ENCODE measurements around the gene SCGN. TPM values are rescaled to one million over a fixed set of nuclear protein-coding genes. Genes with fewer than 3 reads are reported as not detected.

Gene SCGN
- total and polyA plus RNA-seq, 2 donors = 0.90 to 2.1 TPM

DNA sequence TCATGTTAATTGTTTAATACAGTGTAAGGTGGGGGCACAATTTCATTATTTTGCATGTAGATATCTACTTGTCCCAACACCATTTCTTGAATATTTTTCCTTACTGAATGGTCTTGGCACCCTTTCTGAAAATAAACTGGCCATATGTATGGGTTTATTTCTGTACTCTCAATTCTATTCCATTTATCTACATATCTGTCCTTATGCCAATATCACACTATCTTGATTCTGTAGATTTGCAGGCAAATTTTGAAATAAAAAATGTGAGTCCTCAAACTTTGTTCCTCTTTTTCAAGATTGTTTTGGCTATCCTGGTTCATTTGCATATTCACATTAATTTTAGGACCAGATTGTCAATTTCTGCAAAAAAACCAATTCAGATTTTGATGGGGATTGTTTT lies 34.8 kb downstream of the SCGN start:
- Histone ChIP-seq H3K9me3 (ENCODE audit: control insufficient read depth in 2 of 2, insufficient read depth in 1 of 2, low read length in 1 of 2) (no peaks in the 10 kb centered on the region), H3K27ac (ENCODE audit: low read depth in 1 of 2, low read length in 1 of 2) (no peak overlapping the region), H3K36me3 (ENCODE audit: control insufficient read depth in 2 of 2, insufficient read depth in 2 of 2, low read length in 1 of 2) (no peaks in the 10 kb centered on the region), H3K27me3 (ENCODE audit: control insufficient read depth in 2 of 2, insufficient read depth in 1 of 2, low read length in 1 of 2) (no peaks in the 10 kb centered on the region), H3K4me3 (ENCODE audit: low read length in 2 of 2) (no peak overlapping the region), H3K4me1 (ENCODE audit: control insufficient read depth in 2 of 2, insufficient read depth in 2 of 2, low read length in 2 of 2) (no peaks in the 10 kb centered on the region)
- DNase-seq (ENCODE audit: low read depth in 6 of 9, low spot score in 9 of 9) = no peak

DNA sequence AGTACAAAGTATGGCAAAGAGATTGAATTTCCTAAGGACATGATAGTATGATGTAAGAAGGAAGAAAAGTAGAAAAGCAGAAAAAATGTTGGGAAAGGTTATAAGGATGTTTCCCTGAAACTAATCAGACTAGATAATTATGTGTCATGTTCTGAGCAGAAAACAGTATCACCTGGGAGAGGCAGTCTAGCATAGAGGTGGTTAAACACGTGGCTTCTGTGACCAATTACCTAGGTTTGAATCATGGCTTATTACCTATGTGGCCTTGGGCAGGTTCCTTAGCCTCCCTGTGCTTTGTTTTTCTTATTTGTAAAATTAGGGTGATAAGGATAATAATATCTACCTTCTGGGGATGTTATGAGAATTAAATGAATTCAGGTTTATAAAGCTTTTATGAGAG lies 38.0 kb downstream of the SCGN start:
- WGBS = 86% methylated on average over 1 of the region's 1 CpG
- no peak for DNase-seq (ENCODE audit: low read depth in 6 of 9, low spot score in 9 of 9)
- Histone ChIP-seq H3K4me3 (ENCODE audit: low read length in 2 of 2) (no peak overlapping the region), H3K9me3 (ENCODE audit: control insufficient read depth in 2 of 2, insufficient read depth in 1 of 2, low read length in 1 of 2) (no peaks in the 10 kb centered on the region), H3K36me3 (ENCODE audit: control insufficient read depth in 2 of 2, insufficient read depth in 2 of 2, low read length in 1 of 2) (no peaks in the 10 kb centered on the region), H3K4me1 (ENCODE audit: control insufficient read depth in 2 of 2, insufficient read depth in 2 of 2, low read length in 2 of 2) (no peaks in the 10 kb centered on the region), H3K27ac (ENCODE audit: low read depth in 1 of 2, low read length in 1 of 2) (no peak overlapping the region), H3K27me3 (ENCODE audit: control insufficient read depth in 2 of 2, insufficient read depth in 1 of 2, low read length in 1 of 2) (no peaks in the 10 kb centered on the region)

DNA sequence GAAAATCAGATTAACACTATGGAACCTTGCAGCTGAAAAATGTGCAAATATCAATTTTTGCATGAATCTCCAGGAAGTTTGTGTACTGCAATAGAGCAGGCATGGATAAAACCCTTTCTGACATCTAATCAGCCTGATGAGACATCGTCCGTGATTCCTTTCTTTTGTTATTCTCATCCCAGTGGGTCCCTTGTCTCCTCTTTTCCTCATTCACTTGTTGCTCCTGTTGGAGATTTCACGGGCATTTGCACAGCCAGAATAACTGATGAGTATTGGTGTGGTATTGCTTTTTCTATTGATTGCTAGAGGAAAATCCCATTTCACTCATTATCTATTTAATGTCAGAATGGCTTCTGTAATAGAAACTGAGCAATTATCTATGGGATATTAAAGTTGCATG lies 39.9 kb downstream of the SCGN start:
- Histone ChIP-seq H3K4me3 (ENCODE audit: low read length in 2 of 2) (no peak overlapping the region), H3K27ac (ENCODE audit: low read depth in 1 of 2, low read length in 1 of 2) (no peak overlapping the region), H3K9me3 (ENCODE audit: control insufficient read depth in 2 of 2, insufficient read depth in 1 of 2, low read length in 1 of 2) (no peaks in the 10 kb centered on the region), H3K4me1 (ENCODE audit: control insufficient read depth in 2 of 2, insufficient read depth in 2 of 2, low read length in 2 of 2) (no peaks in the 10 kb centered on the region), H3K27me3 (ENCODE audit: control insufficient read depth in 2 of 2, insufficient read depth in 1 of 2, low read length in 1 of 2) (no peaks in the 10 kb centered on the region), H3K36me3 (ENCODE audit: control insufficient read depth in 2 of 2, insufficient read depth in 2 of 2, low read length in 1 of 2) (no peaks in the 10 kb centered on the region)
- 98% methylated on average over 3 of the region's 3 CpGs for WGBS
- DNase-seq (ENCODE audit: low read depth in 6 of 9, low spot score in 9 of 9) = no peak

DNA sequence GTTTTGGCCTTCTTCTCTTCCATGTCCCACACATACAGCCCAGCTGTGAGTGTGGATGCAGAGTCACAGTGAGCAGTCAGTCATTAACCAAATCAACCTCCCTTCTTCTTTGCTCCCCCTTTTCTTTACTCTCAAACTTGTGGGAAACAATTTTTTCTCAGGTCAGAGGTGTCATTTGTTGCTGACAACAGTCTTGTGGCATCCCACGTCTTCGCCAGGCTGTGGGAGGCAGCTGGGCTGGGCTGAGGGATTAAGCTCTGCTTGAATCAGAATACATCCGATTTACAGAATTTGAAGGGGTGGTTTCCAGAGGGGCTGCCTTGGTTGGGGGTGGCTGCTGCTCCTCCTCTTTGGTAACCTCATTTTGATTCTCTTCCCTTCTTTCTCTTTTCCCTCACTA lies 40.5 kb downstream of the SCGN start:
- H3K4me3 ChIP-seq (ENCODE audit: low read length in 2 of 2) = no peak overlapping the region
- no peak overlapping the region for H3K27ac ChIP-seq (ENCODE audit: low read depth in 1 of 2, low read length in 1 of 2)
- H3K9me3 ChIP-seq (ENCODE audit: control insufficient read depth in 2 of 2, insufficient read depth in 1 of 2, low read length in 1 of 2) = no peaks in the 10 kb centered on the region
- H3K36me3 ChIP-seq (ENCODE audit: control insufficient read depth in 2 of 2, insufficient read depth in 2 of 2, low read length in 1 of 2) = no peaks in the 10 kb centered on the region
- DNase-seq (ENCODE audit: low read depth in 6 of 9, low spot score in 9 of 9) = no peak
- H3K27me3 ChIP-seq (ENCODE audit: control insufficient read depth in 2 of 2, insufficient read depth in 1 of 2, low read length in 1 of 2) = no peaks in the 10 kb centered on the region
- WGBS = 87% methylated on average over 3 of the region's 3 CpGs
- H3K4me1 ChIP-seq (ENCODE audit: control insufficient read depth in 2 of 2, insufficient read depth in 2 of 2, low read length in 2 of 2) = no peaks in the 10 kb centered on the region

GRCh38 chr6:25694366-25694765 lies 42.4 kb downstream of the SCGN start:
- no peaks in the 10 kb centered on the region for H3K36me3 ChIP-seq (ENCODE audit: control insufficient read depth in 2 of 2, insufficient read depth in 2 of 2, low read length in 1 of 2)
- no peaks in the 10 kb centered on the region for H3K27me3 ChIP-seq (ENCODE audit: control insufficient read depth in 2 of 2, insufficient read depth in 1 of 2, low read length in 1 of 2)
- H3K27ac ChIP-seq (ENCODE audit: low read depth in 1 of 2, low read length in 1 of 2) = no peak overlapping the region
- no peak for DNase-seq (ENCODE audit: low read depth in 6 of 9, low spot score in 9 of 9)
- no peak overlapping the region for H3K4me3 ChIP-seq (ENCODE audit: low read length in 2 of 2)
- no peaks in the 10 kb centered on the region for H3K4me1 ChIP-seq (ENCODE audit: control insufficient read depth in 2 of 2, insufficient read depth in 2 of 2, low read length in 2 of 2)
- WGBS = 92% methylated on average over 4 of the region's 4 CpGs
- H3K9me3 ChIP-seq (ENCODE audit: control insufficient read depth in 2 of 2, insufficient read depth in 1 of 2, low read length in 1 of 2) = no peaks in the 10 kb centered on the region

DNA sequence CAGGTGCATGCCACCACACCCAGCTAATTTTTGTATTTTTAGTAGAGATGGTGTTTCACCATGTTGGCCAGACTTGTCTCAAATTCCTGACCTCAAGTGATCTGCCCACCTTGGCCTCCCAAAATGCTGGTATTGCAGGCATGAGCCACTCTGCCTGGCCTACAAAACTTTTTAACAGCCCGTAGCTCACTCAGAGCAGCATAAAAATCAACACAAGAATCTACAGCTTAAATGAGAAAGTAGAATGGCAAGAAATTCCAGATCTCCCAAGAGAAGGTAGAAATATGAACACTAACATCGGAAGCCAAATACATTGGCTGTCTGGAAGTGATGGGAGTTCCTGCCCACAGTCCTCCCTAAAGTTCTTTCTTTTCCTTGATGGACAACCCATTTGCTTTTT lies 43.7 kb downstream of the SCGN start:
- Histone ChIP-seq H3K9me3 (ENCODE audit: control insufficient read depth in 2 of 2, insufficient read depth in 1 of 2, low read length in 1 of 2) (no peaks in the 10 kb centered on the region), H3K27ac (ENCODE audit: low read depth in 1 of 2, low read length in 1 of 2) (no peak overlapping the region), H3K4me1 (ENCODE audit: control insufficient read depth in 2 of 2, insufficient read depth in 2 of 2, low read length in 2 of 2) (no peaks in the 10 kb centered on the region), H3K4me3 (ENCODE audit: low read length in 2 of 2) (no peak overlapping the region), H3K36me3 (ENCODE audit: control insufficient read depth in 2 of 2, insufficient read depth in 2 of 2, low read length in 1 of 2) (no peaks in the 10 kb centered on the region), H3K27me3 (ENCODE audit: control insufficient read depth in 2 of 2, insufficient read depth in 1 of 2, low read length in 1 of 2) (no peaks in the 10 kb centered on the region)
- DNase-seq (ENCODE audit: low read depth in 6 of 9, low spot score in 9 of 9) = no peak
- WGBS = 94% methylated on average over 2 of the region's 2 CpGs

DNA sequence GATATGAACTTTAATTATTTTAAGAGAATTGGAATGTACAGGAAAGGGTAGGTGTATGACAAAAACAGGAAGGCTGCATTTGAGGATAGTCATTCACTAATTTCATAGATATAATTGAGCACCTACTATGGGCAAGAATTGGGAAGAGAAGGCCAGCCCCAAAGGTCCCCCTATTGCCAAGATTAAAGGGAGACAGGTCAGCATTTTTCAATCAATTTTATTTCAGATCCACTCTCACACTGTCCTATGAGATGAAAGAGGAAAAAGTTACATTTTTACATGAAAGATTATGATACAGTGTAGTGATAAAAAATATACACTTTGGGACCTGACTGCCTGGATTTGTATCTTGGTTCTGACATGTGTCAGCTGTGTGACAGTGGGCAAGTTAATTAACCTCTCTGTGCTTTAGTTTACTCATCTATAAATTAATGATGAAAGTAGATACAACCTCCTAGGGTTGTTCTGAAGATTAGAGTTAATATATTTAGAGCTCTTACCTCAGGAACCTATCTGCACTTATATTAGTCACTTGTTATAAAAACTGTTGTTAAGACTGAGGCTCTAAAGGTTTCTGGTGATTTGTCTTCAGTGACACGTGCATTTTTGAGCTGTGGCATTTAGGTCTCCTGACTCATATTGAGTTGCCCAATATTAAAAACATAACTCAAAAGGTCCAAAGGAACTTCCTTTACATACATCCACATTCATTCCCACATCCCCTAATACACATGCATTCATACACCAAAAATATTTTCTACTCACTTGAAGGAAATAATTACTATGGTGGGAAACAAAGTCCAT lies 45.7 kb downstream of the SCGN start:
- 76% methylated on average over 1 of the region's 1 CpG for WGBS
- no peaks in the 10 kb centered on the region for H3K27me3 ChIP-seq (ENCODE audit: control insufficient read depth in 2 of 2, insufficient read depth in 1 of 2, low read length in 1 of 2)
- no peak overlapping the region for H3K27ac ChIP-seq (ENCODE audit: low read depth in 1 of 2, low read length in 1 of 2)
- no peak overlapping the region for H3K4me3 ChIP-seq (ENCODE audit: low read length in 2 of 2)
- DNase-seq (ENCODE audit: low read depth in 6 of 9, low spot score in 9 of 9) = no peak
- H3K4me1 ChIP-seq (ENCODE audit: control insufficient read depth in 2 of 2, insufficient read depth in 2 of 2, low read length in 2 of 2) = no peaks in the 10 kb centered on the region
- H3K9me3 ChIP-seq (ENCODE audit: control insufficient read depth in 2 of 2, insufficient read depth in 1 of 2, low read length in 1 of 2) = no peaks in the 10 kb centered on the region
- no peaks in the 10 kb centered on the region for H3K36me3 ChIP-seq (ENCODE audit: control insufficient read depth in 2 of 2, insufficient read depth in 2 of 2, low read length in 1 of 2)

DNA sequence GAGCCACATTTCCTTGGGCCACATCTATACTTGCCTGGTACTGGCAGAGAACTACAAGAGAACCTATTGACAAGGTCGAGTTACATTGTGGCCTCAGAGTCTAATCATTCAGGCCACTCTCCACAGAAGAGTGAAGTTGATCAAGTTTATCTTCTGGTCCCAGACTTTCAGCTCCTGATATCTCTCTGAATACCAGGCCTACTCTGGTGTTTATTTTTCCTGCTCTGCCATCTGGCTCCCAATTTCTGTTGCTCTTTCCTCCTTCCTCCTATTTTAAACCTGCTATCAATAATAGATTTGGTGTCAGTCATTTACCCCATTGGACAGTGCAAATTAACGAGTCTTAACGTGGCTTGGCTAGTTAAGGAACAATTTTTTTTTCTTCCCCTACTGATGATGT lies 46.6 kb downstream of the SCGN start:
- H3K4me1 ChIP-seq (ENCODE audit: control insufficient read depth in 2 of 2, insufficient read depth in 2 of 2, low read length in 2 of 2) = no peaks in the 10 kb centered on the region
- H3K4me3 ChIP-seq (ENCODE audit: low read length in 2 of 2) = no peak overlapping the region
- no peak overlapping the region for H3K27ac ChIP-seq (ENCODE audit: low read depth in 1 of 2, low read length in 1 of 2)
- 54% methylated on average over 3 of the region's 3 CpGs for WGBS
- no peak for DNase-seq (ENCODE audit: low read depth in 6 of 9, low spot score in 9 of 9)
- no peaks in the 10 kb centered on the region for H3K9me3 ChIP-seq (ENCODE audit: control insufficient read depth in 2 of 2, insufficient read depth in 1 of 2, low read length in 1 of 2)
- no peaks in the 10 kb centered on the region for H3K36me3 ChIP-seq (ENCODE audit: control insufficient read depth in 2 of 2, insufficient read depth in 2 of 2, low read length in 1 of 2)
- no peaks in the 10 kb centered on the region for H3K27me3 ChIP-seq (ENCODE audit: control insufficient read depth in 2 of 2, insufficient read depth in 1 of 2, low read length in 1 of 2)

DNA sequence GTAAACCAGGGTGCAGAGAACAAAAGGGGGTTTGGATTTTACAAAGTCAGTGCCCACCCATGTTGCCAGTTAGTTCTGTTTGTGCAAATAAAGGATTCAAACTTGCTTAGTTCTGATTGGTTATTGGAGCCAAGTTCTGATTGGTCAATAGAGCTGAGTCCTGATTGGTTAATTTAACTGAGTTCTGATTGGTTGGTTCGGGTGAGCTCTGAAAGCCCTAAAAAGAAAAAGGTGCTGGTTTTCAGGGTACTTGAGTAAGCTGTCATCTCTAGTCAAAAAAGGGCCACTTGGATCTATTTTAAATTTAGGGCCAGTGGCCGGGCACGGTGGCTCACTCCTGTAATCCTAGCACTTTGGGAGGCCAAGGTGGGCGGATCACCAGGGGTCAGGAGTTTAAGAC lies 47.6 kb downstream of the SCGN start:
- Histone ChIP-seq H3K27ac (ENCODE audit: low read depth in 1 of 2, low read length in 1 of 2) (no peak overlapping the region), H3K9me3 (ENCODE audit: control insufficient read depth in 2 of 2, insufficient read depth in 1 of 2, low read length in 1 of 2) (no peaks in the 10 kb centered on the region), H3K4me3 (ENCODE audit: low read length in 2 of 2) (no peak overlapping the region), H3K4me1 (ENCODE audit: control insufficient read depth in 2 of 2, insufficient read depth in 2 of 2, low read length in 2 of 2) (no peaks in the 10 kb centered on the region), H3K36me3 (ENCODE audit: control insufficient read depth in 2 of 2, insufficient read depth in 2 of 2, low read length in 1 of 2) (no peaks in the 10 kb centered on the region), H3K27me3 (ENCODE audit: control insufficient read depth in 2 of 2, insufficient read depth in 1 of 2, low read length in 1 of 2) (no peaks in the 10 kb centered on the region)
- DNase-seq (ENCODE audit: low read depth in 6 of 9, low spot score in 9 of 9) = no peak
- WGBS = 96% methylated on average over 4 of the region's 4 CpGs

Data from thymus (tissue), 11 donors.